Superior temporal gyrus (tissue), 1 donor: ENCODE measurements around the gene LMNTD1.
"Not testable (repeated sequence)": the region's sequence is repeated elsewhere in the genome, so short reads cannot be mapped to it uniquely, and the experiment has no call there.

Source experiments
- DNase-seq: peaks from one replicate; pipeline ENCODE4 v3.0.0-alpha.2; 2016; ENCODE audit errors: extremely low spot score

The LMNTD1 gene

GRCh38 chr12:25553098-25553497 is at the start of gene LMNTD1:
Gene LMNTD1 (minus strand): TSS chr12:25553283. CDS start chr12:25552959, 324 bp downstream.
- no peak for DNase-seq

GRCh38 chr12:25598956-25599355 is 45.9 kb upstream of the LMNTD1 start:
- no peak for DNase-seq

- DNase-seq = not testable (repeated sequence)
These were observed 42.4 kb upstream of the LMNTD1 start for GRCh38 chr12:25595496-25595895.

- DNase-seq = no peak
These were observed 41.3 kb upstream of the LMNTD1 start for GRCh38 chr12:25594376-25594775.

GRCh38 chr12:25592725-25593495 is 39.8 kb upstream of the LMNTD1 start:
- no peak for DNase-seq

- DNase-seq = no peak
These were observed 38.1 kb upstream of the LMNTD1 start for GRCh38 chr12:25591144-25591543.

- no peak for DNase-seq
These were observed 37.1 kb upstream of the LMNTD1 start for GRCh38 chr12:25590011-25590721.

- DNase-seq = no peak
These were observed 34.3 kb upstream of the LMNTD1 start for GRCh38 chr12:25587346-25587745.

- no peak for DNase-seq
These were observed 32.6 kb upstream of the LMNTD1 start for GRCh38 chr12:25585662-25586061.

- DNase-seq = peak; percentile 51
These were observed 32.0 kb upstream of the LMNTD1 start for GRCh38 chr12:25585021-25585523.

- no peak for DNase-seq
These were observed 31.5 kb upstream of the LMNTD1 start for GRCh38 chr12:25584596-25584995.

- no peak for DNase-seq
These were observed 30.5 kb upstream of the LMNTD1 start for GRCh38 chr12:25583545-25583944.

GRCh38 chr12:25581067-25581466 is 28.0 kb upstream of the LMNTD1 start:
- no peak for DNase-seq

- no peak for DNase-seq
These were observed 25.5 kb upstream of the LMNTD1 start for GRCh38 chr12:25578411-25579143.

- DNase-seq = no peak
These were observed 21.7 kb upstream of the LMNTD1 start for GRCh38 chr12:25574761-25575160.

GRCh38 chr12:25573346-25573745 is 20.3 kb upstream of the LMNTD1 start:
- DNase-seq = peak; percentile 20

- no peak for DNase-seq
These were observed 17.3 kb upstream of the LMNTD1 start for GRCh38 chr12:25570418-25570817.

- DNase-seq = no peak
These were observed 13.3 kb upstream of the LMNTD1 start for GRCh38 chr12:25566202-25566949.

- no peak for DNase-seq
These were observed 5.5 kb upstream of the LMNTD1 start for GRCh38 chr12:25558586-25558985.

- peak; percentile 63 for DNase-seq
These were observed 4.8 kb upstream of the LMNTD1 start for GRCh38 chr12:25557830-25558436.

GRCh38 chr12:25556153-25556552 is 3.1 kb upstream of the LMNTD1 start:
- no peak for DNase-seq
